IPS DF 19.7 (cell line): ENCODE results near the gene CSF2.

ENCODE experiments used
- DNase-seq: peaks from one replicate; pipeline ENCODE4 v3.0.0-alpha.2; 2013; ENCODE audit warnings: low read depth, low spot score

CSF2 gene

DNA sequence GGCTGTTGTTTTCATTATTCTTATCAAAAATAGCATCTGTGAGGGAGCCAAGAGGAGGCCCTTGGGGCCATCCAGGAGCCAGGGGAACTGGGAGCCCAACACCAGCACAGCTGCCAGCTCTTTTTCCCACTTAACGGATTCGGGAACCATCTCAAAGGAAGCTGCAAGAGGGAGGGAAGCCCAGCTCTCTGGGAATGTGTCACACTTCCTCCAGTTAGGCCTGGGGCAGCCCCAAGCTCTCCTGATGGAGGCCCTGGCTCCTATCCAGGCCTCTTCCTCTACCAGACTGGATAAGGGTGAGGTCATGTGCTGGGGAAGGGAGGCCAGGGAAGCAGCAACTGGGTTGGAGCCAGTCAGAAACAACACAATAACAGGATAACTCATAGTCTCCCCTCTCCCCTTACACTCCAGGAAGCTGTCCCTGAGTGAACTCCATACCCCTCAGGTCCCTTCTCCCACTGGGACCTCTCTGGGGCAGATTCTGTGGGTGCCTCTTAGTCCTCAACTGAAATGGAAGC, 12.7 kb downstream of the CSF2 start:
- DNase-seq: no peak

DNA sequence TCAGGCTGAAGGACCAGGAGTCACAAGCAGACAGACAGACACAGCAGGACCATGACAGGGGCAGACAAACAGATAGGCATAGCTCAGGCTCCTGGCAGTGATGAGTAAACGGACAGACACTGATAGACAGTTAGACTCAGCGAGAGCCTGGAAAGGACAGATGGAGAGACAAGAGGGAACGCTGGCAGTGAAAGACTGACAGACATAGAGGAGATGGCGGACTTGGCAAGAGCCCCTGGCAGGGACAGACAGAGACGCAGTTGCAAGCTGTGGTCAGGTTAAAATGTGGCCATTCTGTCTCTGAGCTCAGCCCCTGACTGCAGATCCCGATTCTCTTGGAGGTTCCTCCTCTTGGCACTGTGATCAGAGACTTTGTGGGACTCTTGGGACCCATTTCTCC, 13.6 kb downstream of the CSF2 start:
- no peak for DNase-seq

DNA sequence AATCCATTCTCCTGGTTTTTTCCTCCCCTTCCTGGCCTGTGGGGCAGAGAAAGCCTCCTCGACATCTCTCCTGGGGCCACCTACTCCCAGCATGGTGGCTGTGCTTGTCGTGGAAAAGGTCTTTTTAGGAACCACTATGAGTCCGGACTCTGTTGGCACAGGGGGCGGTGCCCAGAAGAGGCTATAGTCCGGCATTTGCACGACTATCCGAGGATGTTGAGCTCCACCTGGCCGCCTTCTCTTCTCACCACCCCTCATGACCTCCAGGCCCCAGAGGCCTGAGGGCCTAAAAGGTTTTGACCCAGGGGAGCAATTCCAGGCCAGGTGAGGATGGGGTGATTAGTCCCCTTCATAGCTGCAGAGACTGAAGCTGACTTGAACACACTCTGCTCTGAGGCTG, 14.1 kb downstream of the CSF2 start:
- DNase-seq: no peak

DNA sequence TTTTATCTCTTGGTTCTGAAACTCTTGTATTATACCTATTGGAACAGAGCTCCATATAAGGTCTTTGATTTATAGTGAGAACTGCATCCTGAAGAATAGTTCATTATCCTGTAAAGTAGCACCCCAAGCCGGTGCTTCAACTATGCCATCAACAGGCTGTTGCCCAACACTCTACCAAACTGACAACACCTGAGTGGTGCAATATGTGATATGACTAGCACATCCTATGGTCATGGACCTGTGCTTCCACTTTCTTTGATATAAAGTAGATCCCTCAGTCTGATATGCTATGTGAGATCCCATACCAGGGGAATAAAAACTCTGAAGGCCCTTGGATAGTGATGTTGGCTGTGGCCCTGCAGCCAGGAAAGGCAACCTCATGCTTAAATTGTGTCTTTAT, 15.8 kb downstream of the CSF2 start:
- no peak for DNase-seq

DNA sequence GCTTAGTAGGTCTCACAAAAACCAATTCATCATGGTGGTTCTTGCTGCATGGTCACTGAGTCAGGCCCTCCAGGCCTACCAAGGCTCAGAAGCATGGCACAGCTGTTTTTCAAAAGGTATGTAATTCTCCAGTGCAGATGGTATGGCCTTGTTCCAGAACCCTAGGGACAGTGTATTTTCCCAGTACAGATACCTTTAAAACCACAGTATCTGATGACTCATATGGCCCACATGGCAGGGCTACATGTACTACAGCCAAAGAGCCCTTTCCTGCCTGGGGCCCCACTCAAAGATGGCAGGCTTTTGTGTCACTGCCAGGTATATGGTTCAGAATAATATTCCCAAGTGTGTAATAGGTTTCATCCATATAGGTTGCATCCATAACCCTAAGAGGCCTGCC, 16.5 kb downstream of the CSF2 start:
- DNase-seq: no peak

DNA sequence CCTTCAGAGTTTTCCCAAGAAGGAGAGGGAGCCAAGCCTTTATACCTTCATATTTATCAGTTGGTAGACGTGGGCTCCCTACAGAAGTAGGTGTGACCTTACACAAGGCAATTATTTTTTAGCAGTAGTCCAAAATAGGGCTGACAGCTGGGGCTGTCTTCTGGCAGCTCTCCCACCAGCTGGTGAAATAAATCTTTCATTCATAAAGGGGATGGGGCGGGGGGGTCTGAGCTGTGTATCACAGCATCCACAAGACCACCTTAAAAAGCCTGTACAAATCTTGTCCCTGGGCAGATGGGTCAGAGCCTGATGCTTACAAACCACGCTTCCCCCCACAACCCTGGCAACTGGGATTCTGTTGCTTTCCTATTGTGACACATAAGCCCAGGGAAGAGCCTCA, 19.7 kb downstream of the CSF2 start:
- no peak for DNase-seq

GRCh38 chr5:132094393-132095076, 20.9 kb downstream of the CSF2 start:
- DNase-seq: no peak

GRCh38 chr5:132095077-132095410, 21.5 kb downstream of the CSF2 start:
- DNase-seq: no peak

GRCh38 chr5:132095424-132095972, 21.9 kb downstream of the CSF2 start:
- no peak for DNase-seq

- no peak for DNase-seq
Observed at GRCh38 chr5:132096904-132097303, 23.3 kb downstream of the CSF2 start.

DNA sequence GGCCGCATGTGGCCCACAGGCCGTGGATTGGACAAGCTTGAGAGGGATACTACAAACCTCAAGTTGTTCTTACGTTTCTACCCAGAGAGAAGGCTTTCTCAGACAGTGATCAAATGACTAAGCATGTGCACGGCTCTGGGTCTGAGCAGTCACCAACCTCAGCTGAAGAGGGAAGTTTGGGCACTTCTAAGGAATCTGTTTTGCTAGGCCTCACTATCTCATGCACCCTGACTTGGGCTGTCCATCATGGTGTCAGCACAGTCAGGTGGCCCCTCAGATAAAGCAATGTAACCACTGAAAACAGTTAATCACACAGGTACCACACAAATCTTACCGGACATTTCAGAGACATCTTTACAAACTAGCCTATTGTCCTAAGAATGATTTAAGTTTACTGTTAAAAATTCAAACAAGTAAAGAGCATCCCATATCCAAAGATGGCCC, 24.6 kb downstream of the CSF2 start:
- DNase-seq: no peak

DNA sequence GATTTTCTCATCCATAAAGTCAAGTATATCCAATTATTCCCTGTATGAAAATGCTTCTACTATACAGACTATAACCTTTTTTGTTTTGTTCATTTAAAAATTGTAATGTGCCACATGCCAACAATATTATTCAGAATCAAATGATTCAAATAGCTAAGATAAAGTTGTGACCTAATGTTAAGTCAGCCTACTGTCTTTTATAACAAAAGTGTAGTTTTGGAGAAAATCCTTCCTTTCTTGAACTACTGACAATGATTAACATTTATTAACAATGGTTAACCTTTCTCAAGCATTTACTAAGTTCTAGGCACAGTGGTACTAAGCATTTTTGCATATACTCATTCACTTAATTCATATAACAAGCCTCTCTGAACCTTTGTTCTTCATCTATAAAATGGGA, 25.0 kb downstream of the CSF2 start:
- DNase-seq: no peak

- DNase-seq: no peak
Observed at GRCh38 chr5:132099076-132099748, 25.6 kb downstream of the CSF2 start.

DNA sequence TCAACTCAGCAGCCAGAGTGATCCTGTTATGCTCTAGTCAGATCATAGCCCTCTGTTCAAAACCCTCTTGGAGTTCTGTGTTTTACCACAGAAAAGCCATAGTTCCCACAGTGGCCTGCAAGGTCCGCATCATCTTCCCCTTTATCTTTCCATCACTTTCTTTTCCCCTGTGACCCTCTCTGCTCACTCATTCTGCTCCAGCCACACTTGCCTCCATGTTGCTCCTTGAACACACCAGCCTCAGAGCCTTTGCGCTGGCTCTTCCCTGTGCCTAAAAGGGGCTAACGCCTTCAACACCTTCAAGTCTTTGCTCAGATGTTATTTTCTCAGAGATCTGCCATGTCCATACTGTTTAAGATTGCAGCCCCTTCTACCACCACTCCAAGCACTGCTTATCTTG, 26.3 kb downstream of the CSF2 start:
- DNase-seq: no peak

- no peak for DNase-seq
Observed at GRCh38 chr5:132100672-132101261, 27.2 kb downstream of the CSF2 start.

GRCh38 chr5:132101385-132101880, 27.8 kb downstream of the CSF2 start:
- no peak for DNase-seq

- DNase-seq: no peak
Observed at GRCh38 chr5:132102101-132102701, 28.6 kb downstream of the CSF2 start.

- no peak for DNase-seq
Observed at GRCh38 chr5:132102944-132103331, 29.3 kb downstream of the CSF2 start.

DNA sequence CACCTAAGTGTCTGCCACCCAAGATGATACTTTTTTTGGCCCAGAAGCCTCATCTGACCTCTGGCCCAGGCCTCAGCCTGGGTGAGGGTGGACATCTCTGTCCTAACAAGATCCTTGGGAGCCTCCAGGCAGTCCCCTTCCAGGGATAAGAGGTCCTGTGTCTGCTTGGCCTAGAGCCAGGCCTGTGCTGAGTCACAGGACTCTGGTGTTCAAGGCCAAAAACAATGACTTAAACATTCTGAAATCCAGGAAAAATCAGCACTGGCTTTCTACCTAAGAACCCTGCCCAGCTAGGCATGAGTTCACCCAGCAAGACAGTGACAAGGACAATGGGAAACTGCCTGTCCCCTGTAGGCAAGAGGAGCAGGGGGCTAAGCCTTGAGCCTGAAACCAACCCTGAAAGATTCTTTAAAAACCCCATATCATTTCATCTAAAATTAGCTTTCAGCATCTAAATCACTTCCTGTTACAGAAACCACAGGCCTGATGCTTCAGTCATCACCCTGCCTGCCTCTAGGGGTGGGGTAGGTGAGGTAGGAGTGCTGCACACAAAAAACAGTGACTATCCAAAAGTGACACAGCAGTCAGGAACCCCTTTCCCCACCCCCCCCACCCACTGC, 29.9 kb downstream of the CSF2 start:
- DNase-seq: no peak

DNA sequence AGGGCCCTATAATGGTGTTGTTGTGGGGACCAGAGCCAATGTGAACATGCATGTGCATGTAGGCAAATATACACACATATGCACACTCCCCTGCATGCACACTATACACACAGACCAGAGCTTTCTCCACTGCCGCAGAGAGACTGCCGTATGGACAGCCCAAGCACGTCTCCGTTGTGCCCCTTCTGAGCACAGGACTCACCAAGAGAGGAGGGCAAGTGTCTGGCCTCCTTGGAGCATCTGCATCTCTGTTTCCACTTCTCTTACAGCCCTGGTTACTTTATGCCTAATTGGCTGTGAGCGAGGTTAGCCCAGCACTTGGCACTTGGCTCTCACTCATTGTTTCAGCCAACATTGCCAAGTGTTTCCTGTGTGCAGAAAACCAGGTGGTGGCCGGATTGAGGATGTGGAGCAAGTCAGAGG, 30.4 kb downstream of the CSF2 start:
- no peak for DNase-seq

DNA sequence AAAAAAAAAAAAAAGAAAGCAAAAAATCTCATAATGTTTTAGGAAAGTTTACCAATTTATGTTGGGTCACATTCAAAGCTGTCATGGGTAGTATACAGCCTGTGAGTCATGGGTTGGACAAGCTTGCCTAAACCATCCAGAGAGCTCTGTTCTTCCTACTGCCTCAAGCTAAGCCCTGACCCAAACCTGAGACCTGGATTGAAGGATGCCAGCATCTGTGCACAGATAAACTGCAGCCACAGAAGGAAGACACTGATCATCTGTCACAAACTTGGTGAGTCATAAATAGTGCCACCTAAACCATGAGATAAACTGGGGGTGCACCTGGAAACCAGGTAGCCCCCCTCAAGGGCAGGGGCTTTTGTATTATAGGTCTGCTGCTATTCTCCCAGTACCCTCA, 31.0 kb downstream of the CSF2 start:
- no peak for DNase-seq

DNA sequence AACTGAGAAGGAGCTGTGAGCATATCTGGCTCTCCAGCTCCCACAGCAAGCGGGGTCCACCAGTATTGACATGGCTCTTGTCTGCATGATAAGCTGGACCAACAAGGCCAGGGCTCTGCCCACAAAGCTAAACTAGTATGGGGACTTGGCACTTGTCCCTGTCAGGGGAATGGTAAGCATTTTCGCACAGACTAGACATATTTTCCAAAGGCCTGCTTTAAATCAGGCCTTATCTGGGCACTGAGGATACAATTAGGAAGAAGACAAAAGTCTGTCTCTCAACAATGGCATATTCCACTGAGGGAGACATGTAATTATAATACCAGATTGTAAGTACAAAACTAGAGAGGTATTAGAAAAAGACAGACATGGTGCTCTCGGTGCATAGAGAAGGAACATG, 32.1 kb downstream of the CSF2 start:
- no peak for DNase-seq
